ENCODE data around the gene CELSR2.
A peak's percentile ranks its signal among the peaks of the same experiment; 100 is the strongest.

CELSR2 gene

DNA sequence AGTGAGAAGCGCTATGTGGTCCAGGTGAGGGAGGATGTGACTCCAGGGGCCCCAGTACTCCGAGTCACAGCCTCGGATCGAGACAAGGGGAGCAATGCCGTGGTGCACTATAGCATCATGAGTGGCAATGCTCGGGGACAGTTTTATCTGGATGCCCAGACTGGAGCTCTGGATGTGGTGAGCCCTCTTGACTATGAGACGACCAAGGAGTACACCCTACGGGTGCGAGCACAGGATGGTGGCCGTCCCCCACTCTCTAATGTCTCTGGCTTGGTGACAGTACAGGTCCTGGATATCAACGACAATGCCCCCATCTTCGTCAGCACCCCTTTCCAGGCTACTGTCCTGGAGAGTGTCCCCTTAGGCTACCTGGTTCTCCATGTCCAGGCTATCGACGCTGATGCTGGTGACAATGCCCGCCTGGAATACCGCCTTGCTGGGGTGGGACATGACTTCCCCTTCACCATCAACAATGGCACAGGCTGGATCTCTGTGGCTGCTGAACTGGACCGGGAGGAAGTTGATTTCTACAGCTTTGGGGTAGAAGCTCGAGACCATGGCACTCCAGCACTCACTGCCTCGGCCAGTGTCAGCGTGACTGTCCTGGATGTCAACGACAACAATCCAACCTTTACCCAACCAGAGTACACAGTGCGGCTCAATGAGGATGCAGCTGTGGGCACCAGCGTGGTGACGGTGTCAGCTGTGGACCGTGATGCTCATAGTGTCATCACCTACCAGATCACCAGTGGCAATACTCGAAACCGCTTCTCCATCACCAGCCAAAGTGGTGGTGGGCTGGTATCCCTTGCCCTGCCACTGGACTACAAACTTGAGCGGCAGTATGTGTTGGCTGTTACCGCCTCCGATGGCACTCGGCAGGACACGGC is 2.2 kb downstream of the CELSR2 start:
- no peak for FAIRE-seq

DNA sequence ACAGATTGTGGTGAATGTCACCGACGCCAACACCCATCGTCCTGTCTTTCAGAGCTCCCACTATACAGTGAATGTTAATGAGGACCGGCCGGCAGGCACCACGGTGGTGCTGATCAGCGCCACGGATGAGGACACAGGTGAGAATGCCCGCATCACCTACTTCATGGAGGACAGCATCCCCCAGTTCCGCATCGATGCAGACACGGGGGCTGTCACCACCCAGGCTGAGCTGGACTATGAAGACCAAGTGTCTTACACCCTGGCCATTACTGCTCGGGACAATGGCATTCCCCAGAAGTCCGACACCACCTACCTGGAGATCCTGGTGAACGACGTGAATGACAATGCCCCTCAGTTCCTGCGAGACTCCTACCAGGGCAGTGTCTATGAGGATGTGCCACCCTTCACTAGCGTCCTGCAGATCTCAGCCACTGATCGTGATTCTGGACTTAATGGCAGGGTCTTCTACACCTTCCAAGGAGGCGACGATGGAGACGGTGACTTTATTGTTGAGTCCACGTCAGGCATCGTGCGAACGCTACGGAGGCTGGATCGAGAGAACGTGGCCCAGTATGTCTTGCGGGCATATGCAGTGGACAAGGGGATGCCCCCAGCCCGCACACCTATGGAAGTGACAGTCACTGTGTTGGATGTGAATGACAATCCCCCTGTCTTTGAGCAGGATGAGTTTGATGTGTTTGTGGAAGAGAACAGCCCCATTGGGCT is 3.0 kb downstream of the CELSR2 start:
- no peak for FAIRE-seq
- no peak for TF ChIP-seq TAF1 (IDR thresholded peaks at IDR 0.05; ENCODE audit: low read depth, low read length)
- no peak for TF ChIP-seq PAX5 (IDR thresholded peaks at IDR 0.05; ENCODE audit: insufficient read depth, low read length, severe bottlenecking)
- no peak for TF ChIP-seq SPI1 (IDR thresholded peaks at IDR 0.05; ENCODE audit: low read depth, low read length)
- TF ChIP-seq POLR2AphosphoS5 (IDR thresholded peaks at IDR 0.05; ENCODE audit: low read depth, low read length): no peak
- TF ChIP-seq POLR2A (IDR thresholded peaks at IDR 0.05; ENCODE audit: low read depth, low read length): no peak
- TF ChIP-seq POU2F2 (IDR thresholded peaks at IDR 0.05; ENCODE audit: low read depth, low read length): no peak
- no peak for DNase-seq (ENCODE audit: insufficient read length, low spot score)

More for the DNA sequence above, 2.2 kb downstream of the CELSR2 start:
- TF ChIP-seq TAF1 (IDR thresholded peaks at IDR 0.05; ENCODE audit: low read depth, low read length): no peak
- no peak for TF ChIP-seq POLR2AphosphoS5 (IDR thresholded peaks at IDR 0.05; ENCODE audit: low read depth, low read length)
- no peak for TF ChIP-seq POLR2A (IDR thresholded peaks at IDR 0.05; ENCODE audit: low read depth, low read length)
- no peak for TF ChIP-seq PAX5 (IDR thresholded peaks at IDR 0.05; ENCODE audit: insufficient read depth, low read length, severe bottlenecking)
- no peak for DNase-seq (ENCODE audit: insufficient read length, low spot score)

DNA sequence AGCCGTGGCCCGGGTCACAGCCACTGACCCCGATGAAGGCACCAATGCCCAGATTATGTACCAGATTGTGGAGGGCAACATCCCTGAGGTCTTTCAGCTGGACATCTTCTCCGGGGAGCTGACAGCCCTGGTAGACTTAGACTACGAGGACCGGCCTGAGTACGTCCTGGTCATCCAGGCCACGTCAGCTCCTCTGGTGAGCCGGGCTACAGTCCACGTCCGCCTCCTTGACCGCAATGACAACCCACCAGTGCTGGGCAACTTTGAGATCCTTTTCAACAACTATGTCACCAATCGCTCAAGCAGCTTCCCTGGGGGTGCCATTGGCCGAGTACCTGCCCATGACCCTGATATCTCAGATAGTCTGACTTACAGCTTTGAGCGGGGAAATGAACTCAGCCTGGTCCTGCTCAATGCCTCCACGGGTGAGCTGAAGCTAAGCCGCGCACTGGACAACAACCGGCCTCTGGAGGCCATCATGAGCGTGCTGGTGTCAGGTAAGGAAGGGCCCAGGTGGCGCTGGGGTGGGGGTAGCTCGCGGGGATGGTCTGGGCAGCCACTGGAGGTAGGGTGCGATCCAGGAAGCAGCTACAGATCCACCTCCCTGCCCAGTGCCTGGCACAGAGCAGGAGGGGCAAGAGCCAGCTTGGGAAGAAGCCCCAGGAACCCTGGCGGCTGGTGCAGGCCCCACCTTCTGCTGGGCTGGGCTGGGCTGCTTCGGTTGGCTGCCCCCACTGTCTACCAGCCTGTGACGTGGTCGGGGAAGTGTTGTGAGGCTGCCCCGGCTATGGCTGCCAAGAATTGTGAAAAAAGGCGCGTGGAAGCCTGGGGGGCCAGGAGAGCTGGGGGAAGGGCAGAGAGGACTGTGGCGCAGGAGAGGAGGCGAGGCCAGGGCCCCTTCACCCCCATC is 3.8 kb downstream of the CELSR2 start:
- no peak for TF ChIP-seq POLR2AphosphoS5 (IDR thresholded peaks at IDR 0.05; ENCODE audit: low read depth, low read length)
- TF ChIP-seq TAF1 (IDR thresholded peaks at IDR 0.05; ENCODE audit: low read depth, low read length): no peak
- TF ChIP-seq SPI1 (IDR thresholded peaks at IDR 0.05; ENCODE audit: low read depth, low read length): no peak
- TF ChIP-seq PAX5 (IDR thresholded peaks at IDR 0.05; ENCODE audit: insufficient read depth, low read length, severe bottlenecking): no peak
- DNase-seq (ENCODE audit: insufficient read length, low spot score) (peak; percentile 18), FAIRE-seq (no peak)

DNA sequence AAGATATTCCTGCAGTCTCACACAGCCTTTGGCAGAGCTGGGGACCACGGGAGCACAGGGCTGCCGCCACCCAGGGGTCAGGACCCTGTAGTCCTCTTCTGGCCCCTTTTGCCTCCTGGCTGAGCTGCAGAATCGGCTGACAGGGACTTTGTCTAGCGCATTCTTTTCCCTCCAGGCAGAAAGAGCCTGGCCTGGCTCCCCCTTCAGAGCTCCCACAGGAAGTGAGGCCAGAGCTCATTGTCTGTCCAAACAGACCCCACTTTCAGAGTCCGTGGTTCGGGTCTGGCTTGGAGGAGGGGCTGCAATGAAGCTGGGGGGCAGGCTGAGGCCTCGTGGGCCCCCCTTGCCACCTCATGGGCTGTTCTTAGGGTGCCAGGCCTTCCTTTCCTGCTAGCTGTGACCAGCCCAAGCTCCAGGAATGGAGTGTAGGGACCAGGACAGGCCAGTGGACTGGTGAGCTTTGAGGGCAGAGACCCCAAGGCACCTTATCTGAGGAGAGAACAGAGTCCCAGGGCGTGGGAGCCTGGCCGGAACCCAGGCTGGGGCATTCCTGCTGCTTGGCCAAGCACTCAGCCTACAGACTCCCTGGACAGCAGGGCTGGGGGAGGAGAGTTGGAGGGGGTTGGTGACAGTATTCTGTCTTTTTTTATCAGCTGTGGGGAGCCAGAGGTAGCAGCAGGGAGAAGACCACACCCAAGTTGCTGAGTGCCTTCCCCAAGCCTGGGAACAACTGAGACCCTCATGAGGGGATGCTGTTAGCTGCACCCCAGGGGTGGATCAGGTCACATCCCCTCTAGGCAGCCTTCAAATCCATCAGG is 4.7 kb downstream of the CELSR2 start:
- FAIRE-seq: no peak
- TF ChIP-seq POLR2A (IDR thresholded peaks at IDR 0.05; ENCODE audit: low read depth, low read length) (no peak), SPI1 (IDR thresholded peaks at IDR 0.05; ENCODE audit: low read depth, low read length) (no peak), POLR2AphosphoS5 (IDR thresholded peaks at IDR 0.05; ENCODE audit: low read depth, low read length) (no peak), TAF1 (IDR thresholded peaks at IDR 0.05; ENCODE audit: low read depth, low read length) (no peak), POU2F2 (IDR thresholded peaks at IDR 0.05; ENCODE audit: low read depth, low read length) (no peak), PAX5 (IDR thresholded peaks at IDR 0.05; ENCODE audit: insufficient read depth, low read length, severe bottlenecking) (no peak)
- peak; percentile 14 for DNase-seq (ENCODE audit: insufficient read length, low spot score)

DNA sequence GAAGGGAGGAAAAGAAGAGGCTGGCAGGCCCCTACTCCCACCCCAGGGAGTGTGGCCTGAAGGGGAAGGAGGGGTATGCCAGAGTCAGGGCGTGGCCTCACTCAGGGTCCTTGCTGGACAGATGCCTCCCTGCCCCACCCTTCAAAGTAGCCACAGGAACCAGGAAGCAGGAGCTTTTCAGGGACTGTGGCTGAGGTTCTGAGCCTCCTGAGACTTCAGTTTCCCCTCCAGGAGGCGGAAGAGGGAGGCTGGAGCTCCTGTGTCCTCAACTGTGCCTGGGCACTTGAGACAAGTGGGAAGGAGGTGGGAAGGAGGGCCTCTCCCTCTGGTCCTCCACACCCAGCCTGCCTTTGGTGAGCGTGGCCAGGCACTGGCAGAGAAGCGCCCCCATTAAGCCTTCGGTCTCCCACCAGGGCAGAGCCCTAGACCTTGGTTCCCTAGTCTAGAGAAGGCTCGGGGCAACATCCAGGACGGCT is 5.3 kb downstream of the CELSR2 start:
- TF ChIP-seq POU2F2 (IDR thresholded peaks at IDR 0.05; ENCODE audit: low read depth, low read length) (no peak), POLR2AphosphoS5 (IDR thresholded peaks at IDR 0.05; ENCODE audit: low read depth, low read length) (no peak), TAF1 (IDR thresholded peaks at IDR 0.05; ENCODE audit: low read depth, low read length) (no peak), PAX5 (IDR thresholded peaks at IDR 0.05; ENCODE audit: insufficient read depth, low read length, severe bottlenecking) (no peak), POLR2A (IDR thresholded peaks at IDR 0.05; ENCODE audit: low read depth, low read length) (no peak), SPI1 (IDR thresholded peaks at IDR 0.05; ENCODE audit: low read depth, low read length) (no peak)
- DNase-seq (ENCODE audit: insufficient read length, low spot score) (no peak), FAIRE-seq (no peak)

DNA sequence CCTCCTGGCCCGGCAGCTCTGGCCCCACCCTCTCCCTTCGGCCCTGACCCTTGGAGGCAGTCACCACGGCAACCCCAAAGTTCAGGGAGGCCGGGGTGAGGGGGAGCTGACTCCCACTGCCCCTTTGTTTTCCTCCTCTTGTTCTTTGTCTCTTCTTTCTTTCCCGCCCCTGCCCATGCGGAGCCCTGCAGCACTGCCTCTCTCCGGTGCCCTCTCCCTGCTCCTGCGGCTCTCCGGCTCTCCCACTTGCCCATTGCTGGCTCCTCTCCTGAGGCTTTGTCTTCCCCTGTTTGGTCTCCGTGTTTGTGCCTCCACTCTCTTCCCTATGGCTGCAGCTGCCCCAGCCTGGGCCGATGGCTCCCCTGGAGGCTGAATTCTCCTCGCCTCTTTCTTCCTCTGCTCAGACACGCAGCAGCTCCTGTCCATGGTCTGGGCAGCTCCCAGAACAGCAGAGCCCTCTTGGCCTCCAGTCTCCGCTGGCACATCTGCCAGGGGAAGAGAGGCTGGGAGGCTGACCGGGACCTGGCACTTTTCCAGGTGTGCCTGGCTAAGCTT is 5.8 kb downstream of the CELSR2 start:
- no peak for FAIRE-seq
- DNase-seq (ENCODE audit: insufficient read length, low spot score): no peak
- TF ChIP-seq PAX5 (IDR thresholded peaks at IDR 0.05; ENCODE audit: insufficient read depth, low read length, severe bottlenecking): no peak
- TF ChIP-seq SPI1 (IDR thresholded peaks at IDR 0.05; ENCODE audit: low read depth, low read length): no peak
- TF ChIP-seq POU2F2 (IDR thresholded peaks at IDR 0.05; ENCODE audit: low read depth, low read length): no peak
- TF ChIP-seq POLR2A (IDR thresholded peaks at IDR 0.05; ENCODE audit: low read depth, low read length): no peak
- no peak for TF ChIP-seq POLR2AphosphoS5 (IDR thresholded peaks at IDR 0.05; ENCODE audit: low read depth, low read length)
- no peak for TF ChIP-seq TAF1 (IDR thresholded peaks at IDR 0.05; ENCODE audit: low read depth, low read length)

DNA sequence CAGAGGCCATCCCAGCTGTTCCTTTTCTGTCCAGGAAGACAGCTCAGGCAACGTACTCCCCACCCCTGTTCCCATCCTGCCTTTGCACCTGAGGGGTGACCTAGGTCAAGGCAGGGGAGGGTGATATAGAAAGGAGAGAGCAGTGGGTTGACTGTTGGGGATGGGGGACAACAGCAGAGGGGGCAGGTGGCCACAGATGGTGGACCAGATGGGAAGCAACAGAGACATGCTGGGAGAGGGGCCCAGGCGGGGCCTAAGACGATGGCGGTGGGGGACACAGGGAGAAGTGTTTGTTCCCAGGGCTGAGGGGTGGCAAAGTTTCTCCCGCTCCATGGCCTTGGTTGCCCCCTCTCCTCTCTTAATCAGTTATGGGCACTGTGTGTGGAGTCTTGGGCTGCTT is 6.3 kb downstream of the CELSR2 start:
- TF ChIP-seq SPI1 (IDR thresholded peaks at IDR 0.05; ENCODE audit: low read depth, low read length) (no peak), PAX5 (IDR thresholded peaks at IDR 0.05; ENCODE audit: insufficient read depth, low read length, severe bottlenecking) (no peak), TAF1 (IDR thresholded peaks at IDR 0.05; ENCODE audit: low read depth, low read length) (no peak), POLR2AphosphoS5 (IDR thresholded peaks at IDR 0.05; ENCODE audit: low read depth, low read length) (no peak), POLR2A (IDR thresholded peaks at IDR 0.05; ENCODE audit: low read depth, low read length) (no peak)
- DNase-seq (ENCODE audit: insufficient read length, low spot score) (no peak), FAIRE-seq (no peak)

DNA sequence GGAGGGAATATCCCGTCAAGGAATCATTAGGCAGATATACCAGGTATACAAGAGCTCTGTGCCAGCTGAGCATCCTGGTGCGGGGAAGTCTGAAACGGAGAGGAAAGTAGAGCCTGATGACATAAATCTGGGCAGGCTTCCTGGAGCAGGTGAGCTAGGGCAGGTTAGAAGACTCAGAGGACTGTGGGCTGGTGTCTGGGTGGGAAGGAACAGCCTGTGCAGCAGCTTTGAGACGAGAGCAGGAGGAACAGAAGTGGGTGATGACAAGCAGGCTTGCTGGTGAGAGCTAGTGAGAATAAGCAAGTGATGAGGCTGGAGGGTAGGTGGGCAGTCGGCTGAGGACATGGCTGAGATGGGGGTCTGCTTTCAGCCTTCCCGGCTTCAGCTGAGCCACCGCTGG is 6.7 kb downstream of the CELSR2 start:
- no peak for DNase-seq (ENCODE audit: insufficient read length, low spot score)
- no peak for TF ChIP-seq POLR2AphosphoS5 (IDR thresholded peaks at IDR 0.05; ENCODE audit: low read depth, low read length)
- no peak for TF ChIP-seq POU2F2 (IDR thresholded peaks at IDR 0.05; ENCODE audit: low read depth, low read length)
- no peak for TF ChIP-seq TAF1 (IDR thresholded peaks at IDR 0.05; ENCODE audit: low read depth, low read length)
- TF ChIP-seq POLR2A (IDR thresholded peaks at IDR 0.05; ENCODE audit: low read depth, low read length): no peak
- TF ChIP-seq SPI1 (IDR thresholded peaks at IDR 0.05; ENCODE audit: low read depth, low read length): no peak
- no peak for TF ChIP-seq PAX5 (IDR thresholded peaks at IDR 0.05; ENCODE audit: insufficient read depth, low read length, severe bottlenecking)
- FAIRE-seq: no peak

All from GM12891 (cell line).